ENCODE data around the gene BCAT1. TPM values are rescaled to one million over a fixed set of nuclear protein-coding genes. Genes with fewer than 3 reads are reported as not detected.

The BCAT1 gene
- total RNA-seq, 2 experiments from 2014 or later: 53.3 to 55.6 TPM

DNA sequence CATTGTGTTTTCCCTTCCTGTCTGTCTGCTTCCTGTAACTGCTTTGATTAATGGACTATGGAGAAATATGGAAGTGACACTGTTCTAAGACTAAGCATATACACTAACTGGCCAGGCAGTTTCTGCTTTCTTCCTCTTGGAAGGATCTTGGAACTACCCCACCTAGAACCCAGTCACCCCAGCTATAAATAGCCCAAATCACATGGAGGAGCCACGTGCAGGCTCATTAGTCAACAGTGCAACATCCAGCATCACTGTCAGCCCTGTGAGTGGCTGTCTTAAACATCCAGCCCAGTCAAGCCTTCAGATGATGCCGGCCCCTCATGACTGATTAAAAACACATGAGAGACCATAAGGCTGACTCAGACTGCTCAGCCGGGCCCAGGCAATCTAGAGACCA is 39.2 kb downstream of the BCAT1 start:
- ATAC-seq: peak; percentile 39
- DNase-seq: no peak
- Mint-ChIP-seq H3K4me3 (no peak overlapping the region), H3K36me3 (ENCODE audit: low read depth) (no peaks in the 10 kb centered on the region), H3K27ac (no peak overlapping the region), H3K9me3 (no peaks in the 10 kb centered on the region), H3K4me1 (ENCODE audit: low read depth) (no peaks in the 10 kb centered on the region), H3K27me3 (peaks cover 5% of the 10 kb centered on the region)
- TF ChIP-seq, protein P1, sequence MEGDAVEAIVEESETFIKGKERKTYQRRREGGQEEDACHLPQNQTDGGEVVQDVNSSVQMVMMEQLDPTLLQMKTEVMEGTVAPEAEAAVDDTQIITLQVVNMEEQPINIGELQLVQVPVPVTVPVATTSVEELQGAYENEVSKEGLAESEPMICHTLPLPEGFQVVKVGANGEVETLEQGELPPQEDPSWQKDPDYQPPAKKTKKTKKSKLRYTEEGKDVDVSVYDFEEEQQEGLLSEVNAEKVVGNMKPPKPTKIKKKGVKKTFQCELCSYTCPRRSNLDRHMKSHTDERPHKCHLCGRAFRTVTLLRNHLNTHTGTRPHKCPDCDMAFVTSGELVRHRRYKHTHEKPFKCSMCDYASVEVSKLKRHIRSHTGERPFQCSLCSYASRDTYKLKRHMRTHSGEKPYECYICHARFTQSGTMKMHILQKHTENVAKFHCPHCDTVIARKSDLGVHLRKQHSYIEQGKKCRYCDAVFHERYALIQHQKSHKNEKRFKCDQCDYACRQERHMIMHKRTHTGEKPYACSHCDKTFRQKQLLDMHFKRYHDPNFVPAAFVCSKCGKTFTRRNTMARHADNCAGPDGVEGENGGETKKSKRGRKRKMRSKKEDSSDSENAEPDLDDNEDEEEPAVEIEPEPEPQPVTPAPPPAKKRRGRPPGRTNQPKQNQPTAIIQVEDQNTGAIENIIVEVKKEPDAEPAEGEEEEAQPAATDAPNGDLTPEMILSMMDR (IDR thresholded peaks at IDR 0.05): no peak
- ChIA-PET POLR2A (no interaction called here), CTCF (interaction anchor here (1.3 kb wide), 1 partner anchor 57 kb away, joined by 3 read pairs; no protein-coding TSS in a partner anchor)
- intact Hi-C loops (cut with micrococcal nuclease): no loop called here

DNA sequence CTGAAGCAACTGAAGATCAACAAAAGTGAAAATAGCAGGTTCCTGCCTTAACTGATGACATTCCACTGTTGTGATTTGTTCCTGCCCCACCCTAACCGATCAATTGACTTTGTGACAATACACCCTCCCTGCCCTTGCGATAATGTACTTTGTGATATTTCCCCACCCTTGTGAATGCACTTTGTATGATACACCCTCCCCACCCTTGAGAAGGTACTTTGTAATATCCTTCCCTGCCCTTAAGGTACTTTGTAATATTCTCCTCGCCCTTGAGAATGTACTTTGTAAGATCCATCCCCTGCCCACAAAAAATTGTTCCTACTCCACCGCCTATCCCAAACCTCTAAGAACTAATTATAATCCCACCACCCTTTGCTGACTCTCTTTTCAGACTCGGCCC is 41.4 kb downstream of the BCAT1 start:
- TF ChIP-seq, protein P1 (IDR thresholded peaks at IDR 0.05): no peak
- Mint-ChIP-seq H3K27ac (no peak overlapping the region), H3K9me3 (no peaks in the 10 kb centered on the region), H3K4me1 (ENCODE audit: low read depth) (peaks cover 11% of the 10 kb centered on the region), H3K36me3 (ENCODE audit: low read depth) (no peaks in the 10 kb centered on the region), H3K27me3 (peaks cover 11% of the 10 kb centered on the region), H3K4me3 (no peak overlapping the region)
- intact Hi-C loops (cut with micrococcal nuclease): no loop called here
- DNase-seq: no peak
- ChIA-PET POLR2A (interaction anchor here (1.9 kb wide), 1 partner anchor 12 kb away, joined by 5 read pairs; no protein-coding TSS in a partner anchor), CTCF (no interaction called here)
- ATAC-seq: no peak

DNA sequence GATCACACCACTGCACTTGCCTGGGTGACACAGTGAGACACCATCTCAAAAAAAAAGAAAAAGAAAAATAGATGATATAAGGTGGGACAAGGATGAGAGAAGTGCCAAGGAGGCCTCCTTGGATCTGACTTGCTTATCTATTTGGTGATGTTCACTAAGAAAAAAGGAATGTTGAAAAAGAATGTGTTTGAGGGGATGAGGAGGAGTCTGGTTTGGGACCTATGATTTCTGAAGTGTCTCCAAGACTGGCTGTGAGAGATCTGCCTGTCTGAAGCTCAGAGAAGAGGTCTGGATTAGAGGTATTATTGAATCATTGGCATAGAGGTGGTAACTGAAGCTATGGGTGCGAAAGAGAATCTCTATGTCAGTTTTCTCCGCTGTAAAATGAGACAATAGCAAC is 42.8 kb downstream of the BCAT1 start:
- Mint-ChIP-seq H3K4me1 (ENCODE audit: low read depth) (peaks cover 23% of the 10 kb centered on the region), H3K9me3 (no peaks in the 10 kb centered on the region), H3K27ac (no peak overlapping the region), H3K4me3 (no peak overlapping the region), H3K27me3 (peaks cover 15% of the 10 kb centered on the region), H3K36me3 (ENCODE audit: low read depth) (no peaks in the 10 kb centered on the region)
- ChIA-PET POLR2A (no interaction called here), CTCF (interaction anchor here (0.8 kb wide), 1 partner anchor 13 kb away, joined by 3 read pairs; no protein-coding TSS in a partner anchor)
- no peak for DNase-seq
- intact Hi-C loops (cut with micrococcal nuclease): no loop called here
- no peak for ATAC-seq
- TF ChIP-seq, protein P1 (IDR thresholded peaks at IDR 0.05): no peak

DNA sequence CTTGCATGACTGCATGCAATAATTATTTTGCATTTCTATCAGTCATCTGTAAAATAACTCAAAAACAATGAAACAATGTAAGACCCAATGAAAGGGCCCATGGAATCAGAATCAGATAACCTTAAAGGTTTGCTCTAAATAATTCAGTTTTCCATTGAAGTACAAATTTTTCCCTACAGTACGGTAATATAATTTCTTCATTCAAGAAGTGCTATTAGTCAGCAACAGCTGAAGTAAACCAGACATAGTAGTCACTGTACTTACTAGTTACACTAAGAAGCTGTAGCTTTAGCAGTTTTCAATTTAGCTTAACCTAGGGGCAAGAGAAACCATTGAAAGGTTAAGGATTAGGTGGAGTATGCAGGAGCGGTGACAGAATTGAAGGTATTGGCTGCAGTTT is 43.5 kb downstream of the BCAT1 start:
- Mint-ChIP-seq H3K4me3 (no peak overlapping the region), H3K27ac (no peak overlapping the region), H3K36me3 (ENCODE audit: low read depth) (no peaks in the 10 kb centered on the region), H3K9me3 (no peaks in the 10 kb centered on the region), H3K4me1 (ENCODE audit: low read depth) (peaks cover 27% of the 10 kb centered on the region), H3K27me3 (peaks cover 15% of the 10 kb centered on the region)
- TF ChIP-seq, protein P1 (IDR thresholded peaks at IDR 0.05): no peak
- no peak for DNase-seq
- POLR2A ChIA-PET: no interaction called here
- no peak for ATAC-seq
- CTCF ChIA-PET: no interaction called here
- intact Hi-C loops (cut with micrococcal nuclease): no loop called here

DNA sequence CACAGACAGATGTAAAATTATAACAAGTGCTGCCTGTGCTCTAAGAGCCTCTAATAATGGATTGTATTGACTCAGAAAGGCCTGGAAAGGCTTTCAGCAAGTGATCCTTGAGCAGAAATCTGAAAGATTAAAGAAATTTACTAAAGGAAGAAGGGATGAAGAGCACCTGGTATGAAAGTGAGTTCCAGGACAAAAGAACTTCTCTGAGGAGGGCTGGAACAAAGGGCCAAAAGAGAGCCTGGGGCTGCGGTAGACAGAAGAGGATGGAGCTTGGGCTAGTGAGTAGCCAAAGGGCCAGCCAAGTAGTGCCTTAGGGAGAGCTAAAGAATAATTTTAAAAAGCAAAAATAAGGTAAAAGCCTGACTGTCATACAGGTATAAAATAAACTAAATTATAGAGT is 44.0 kb downstream of the BCAT1 start:
- H3K36me3 Mint-ChIP-seq (ENCODE audit: low read depth): no peaks in the 10 kb centered on the region
- ATAC-seq: no peak
- ChIA-PET CTCF (no interaction called here), POLR2A (no interaction called here)
- no peak overlapping the region for H3K27ac Mint-ChIP-seq
- intact Hi-C loops (cut with micrococcal nuclease): loop anchor here (5.0 kb wide), 2 partner anchors 42 to 147 kb away; partner anchors contain the start of gene BCAT1
- no peak overlapping the region for H3K4me3 Mint-ChIP-seq
- H3K4me1 Mint-ChIP-seq (ENCODE audit: low read depth): peaks cover 29% of the 10 kb centered on the region
- no peaks in the 10 kb centered on the region for H3K9me3 Mint-ChIP-seq
- peaks cover 15% of the 10 kb centered on the region for H3K27me3 Mint-ChIP-seq
- no peak for DNase-seq
- TF ChIP-seq, protein P1 (IDR thresholded peaks at IDR 0.05): no peak
